Trophoblast cell (in vitro differentiated cells and primary cell): ENCODE measurements around the gene MYO3A.

Experiments
- DNase-seq, 2 donors: peaks; one replicate each; pipeline ENCODE4 v3.0.0-alpha.2; 2016
- H2AFZ ChIP-seq: 2 replicates; pipeline ENCODE4 v1.6.1; 2013; ENCODE audit warnings: low read length, moderate library complexity, mild to moderate bottlenecking; ENCODE audit not compliant: insufficient read depth, poor library complexity
- H2AK5ac ChIP-seq: 2 replicates; pipeline ENCODE4 v1.6.1; 2013; ENCODE audit warnings: mild to moderate bottlenecking, low read length
- H2BK120ac ChIP-seq: 2 replicates; pipeline ENCODE4 v1.6.1; 2013; ENCODE audit warnings: low read length, mild to moderate bottlenecking, moderate library complexity; ENCODE audit not compliant: insufficient read depth, poor library complexity
- H2BK12ac ChIP-seq: 2 replicates; pipeline ENCODE4 v1.6.1; 2013; ENCODE audit warnings: mild to moderate bottlenecking, low read length, moderate library complexity
- H2BK5ac ChIP-seq: 2 replicates; pipeline ENCODE4 v1.6.1; 2013; ENCODE audit warnings: low read length, low read depth, moderate library complexity, mild to moderate bottlenecking; ENCODE audit not compliant: poor library complexity
- H3K14ac ChIP-seq: 2 replicates; pipeline ENCODE4 v1.6.1; 2013; ENCODE audit warnings: mild to moderate bottlenecking, low read length
- H3K18ac ChIP-seq: 2 replicates; pipeline ENCODE4 v1.6.1; 2013; ENCODE audit warnings: mild to moderate bottlenecking, low read length
- H3K23ac ChIP-seq: 2 replicates; pipeline ENCODE4 v1.6.1; 2013; ENCODE audit warnings: low read length
- H3K27ac ChIP-seq: 2 replicates; pipeline ENCODE4 v1.5.1; 2013; ENCODE audit warnings: low read depth, mild to moderate bottlenecking, inconsistent platforms, low read length, moderate library complexity
- H3K27me3 ChIP-seq: 2 replicates; pipeline ENCODE4 v1.6.1; 2013; ENCODE audit warnings: inconsistent platforms, mild to moderate bottlenecking, low read length, moderate library complexity; ENCODE audit not compliant: insufficient read depth
- H3K36me3 ChIP-seq, 2 experiments: 1 replicate in 1 of 2; 2 replicates in 1 of 2; pipeline ENCODE4 v1.6.1; 2013; ENCODE audit warnings: low read length in 2 of 2, mild to moderate bottlenecking in 2 of 2, moderate library complexity in 1 of 2; ENCODE audit not compliant: insufficient read depth in 2 of 2, control insufficient read depth in 1 of 2
- H3K4ac ChIP-seq: 2 replicates; pipeline ENCODE4 v1.6.1; 2013; ENCODE audit warnings: low read depth, mild to moderate bottlenecking, low read length, moderate library complexity
- H3K4me1 ChIP-seq, 2 experiments: 1 replicate in 1 of 2; 2 replicates in 1 of 2; pipeline ENCODE4 v1.6.1; 2013; ENCODE audit warnings: low read length in 2 of 2, mild to moderate bottlenecking in 2 of 2, moderate library complexity in 1 of 2; ENCODE audit not compliant: insufficient read depth in 2 of 2, control insufficient read depth in 1 of 2
- H3K4me2 ChIP-seq: 2 replicates; pipeline ENCODE4 v1.6.1; 2013; ENCODE audit warnings: inconsistent platforms, mild to moderate bottlenecking, low read length, moderate library complexity
- H3K4me3 ChIP-seq: 2 replicates; pipeline ENCODE4 v1.5.1; 2013; ENCODE audit warnings: mild to moderate bottlenecking, low read depth, low read length, inconsistent platforms
- H3K79me1 ChIP-seq: one replicate; pipeline ENCODE4 v1.6.1; 2013; ENCODE audit warnings: low read length
- H3K79me2 ChIP-seq: 2 replicates; pipeline ENCODE4 v1.6.1; 2013; ENCODE audit warnings: low read length, mild to moderate bottlenecking; ENCODE audit not compliant: control insufficient read depth, insufficient read depth, poor library complexity
- H3K9ac ChIP-seq: 2 replicates; pipeline ENCODE4 v1.6.1; 2013; ENCODE audit warnings: mild to moderate bottlenecking, low read length
- H3K9me3 ChIP-seq: 2 replicates; pipeline ENCODE4 v1.6.1; 2013; ENCODE audit warnings: low read depth, mild to moderate bottlenecking, control low read depth, inconsistent platforms, low read length; ENCODE audit not compliant: insufficient read depth
- H4K12ac ChIP-seq: 2 replicates; pipeline ENCODE4 v1.6.1; 2013; ENCODE audit warnings: low read depth, mild to moderate bottlenecking, low read length, moderate library complexity
- H4K8ac ChIP-seq: 2 replicates; pipeline ENCODE4 v1.6.1; 2013; ENCODE audit warnings: low read depth, mild to moderate bottlenecking, low read length, moderate library complexity
- H4K91ac ChIP-seq: one replicate; pipeline ENCODE4 v1.6.1; 2013; ENCODE audit warnings: low read depth, mild to moderate bottlenecking, low read length, moderate library complexity
- WGBS: extraction: QIAGEN DNeasy Blood & Tissue Kit; methylation state at CpG from one replicate; pipeline ENCODE4 v1.1.7; 2013; ENCODE audit warnings: missing lambda C conversion rate; ENCODE audit not compliant: insufficient read length, insufficient coverage; ENCODE audit errors: extremely low coverage; 5-methylcytosine and 5-hydroxymethylcytosine counted together

MYO3A gene

GRCh38 chr10:26249681-26250080, 315.7 kb downstream of the MYO3A start:
- Histone ChIP-seq H3K18ac (no peak overlapping the region), H3K36me3 (no peaks in the 10 kb centered on the region), H3K4me1 (peaks cover 5 to 7% of the 10 kb centered on the region in 2 experiments), H2BK12ac (peak overlapping the region; percentile 36), H3K4ac (no peak overlapping the region), H3K27ac (no peak overlapping the region), H2AK5ac (no peak overlapping the region), H4K12ac (no peak overlapping the region), H3K79me2 (no peaks in the 10 kb centered on the region), H2AFZ (no peak overlapping the region), H2BK5ac (no peak overlapping the region), H3K23ac (no peak overlapping the region), H3K27me3 (no peaks in the 10 kb centered on the region), H4K91ac (no peak overlapping the region), H2BK120ac (no peak overlapping the region), H3K4me3 (no peak overlapping the region), H3K79me1 (no peaks in the 10 kb centered on the region), H3K14ac (no peak overlapping the region), H4K8ac (no peak overlapping the region), H3K9me3 (peaks cover 3% of the 10 kb centered on the region), H3K4me2 (no peak overlapping the region), H3K9ac (no peak overlapping the region)
- no peak for DNase-seq
- no CpG with 5 or more reads among the region's 6 CpGs for WGBS

GRCh38 chr10:26251925-26252324, 317.9 kb downstream of the MYO3A start:
- WGBS = no CpG with 5 or more reads among the region's 6 CpGs
- no peaks in the 10 kb centered on the region for H3K27me3 ChIP-seq
- H3K4ac ChIP-seq = no peak overlapping the region
- H3K79me2 ChIP-seq = no peaks in the 10 kb centered on the region
- H3K36me3 ChIP-seq = no peaks in the 10 kb centered on the region
- H2AFZ ChIP-seq = no peak overlapping the region
- H3K9me3 ChIP-seq = peaks cover 3% of the 10 kb centered on the region
- no peak overlapping the region for H4K12ac ChIP-seq
- no peak overlapping the region for H3K9ac ChIP-seq
- no peak overlapping the region for H3K4me3 ChIP-seq
- no peak overlapping the region for H2BK5ac ChIP-seq
- H4K8ac ChIP-seq = no peak overlapping the region
- H3K4me2 ChIP-seq = no peak overlapping the region
- H3K4me1 ChIP-seq = peaks cover 5 to 7% of the 10 kb centered on the region in 2 experiments
- no peak overlapping the region for H3K23ac ChIP-seq
- H3K14ac ChIP-seq = no peak overlapping the region
- no peak overlapping the region for H3K27ac ChIP-seq
- H2BK120ac ChIP-seq = no peak overlapping the region
- H3K18ac ChIP-seq = no peak overlapping the region
- H2BK12ac ChIP-seq = no peak overlapping the region
- no peak overlapping the region for H2AK5ac ChIP-seq
- H3K79me1 ChIP-seq = no peaks in the 10 kb centered on the region
- DNase-seq = no peak
- H4K91ac ChIP-seq = no peak overlapping the region

GRCh38 chr10:26254616-26255015, 320.6 kb downstream of the MYO3A start:
- Histone ChIP-seq H3K36me3 (no peaks in the 10 kb centered on the region), H4K91ac (no peak overlapping the region), H3K14ac (no peak overlapping the region), H3K4ac (no peak overlapping the region), H4K12ac (no peak overlapping the region), H3K4me1 (no peaks in the 10 kb centered on the region), H3K4me3 (no peak overlapping the region), H3K9me3 (peaks cover under 1% of the 10 kb centered on the region), H3K27me3 (no peaks in the 10 kb centered on the region), H3K18ac (no peak overlapping the region), H2AFZ (no peak overlapping the region), H3K9ac (no peak overlapping the region), H3K27ac (no peak overlapping the region), H2AK5ac (no peak overlapping the region), H4K8ac (no peak overlapping the region), H3K4me2 (no peak overlapping the region), H2BK5ac (no peak overlapping the region), H3K79me1 (no peaks in the 10 kb centered on the region), H2BK12ac (no peak overlapping the region), H2BK120ac (no peak overlapping the region), H3K23ac (no peak overlapping the region), H3K79me2 (no peaks in the 10 kb centered on the region)
- no peak for DNase-seq
- WGBS = no CpG with 5 or more reads among the region's 7 CpGs

- H3K27ac ChIP-seq = no peak overlapping the region
- H4K91ac ChIP-seq = no peak overlapping the region
- no peaks in the 10 kb centered on the region for H3K9me3 ChIP-seq
- H3K4me3 ChIP-seq = no peak overlapping the region
- H3K79me1 ChIP-seq = no peaks in the 10 kb centered on the region
- no CpG with 5 or more reads among the region's 1 CpG for WGBS
- H2AK5ac ChIP-seq = no peak overlapping the region
- H4K12ac ChIP-seq = no peak overlapping the region
- DNase-seq = no peak
- no peaks in the 10 kb centered on the region for H3K79me2 ChIP-seq
- no peak overlapping the region for H2BK12ac ChIP-seq
- no peak overlapping the region for H2BK5ac ChIP-seq
- H4K8ac ChIP-seq = no peak overlapping the region
- H3K18ac ChIP-seq = no peak overlapping the region
- no peak overlapping the region for H3K14ac ChIP-seq
- no peaks in the 10 kb centered on the region for H3K4me1 ChIP-seq
- H2BK120ac ChIP-seq = no peak overlapping the region
- H2AFZ ChIP-seq = no peak overlapping the region
- no peak overlapping the region for H3K4ac ChIP-seq
- no peak overlapping the region for H3K4me2 ChIP-seq
- H3K23ac ChIP-seq = no peak overlapping the region
- no peaks in the 10 kb centered on the region for H3K27me3 ChIP-seq
- H3K9ac ChIP-seq = no peak overlapping the region
- no peaks in the 10 kb centered on the region for H3K36me3 ChIP-seq
These were observed 325.3 kb downstream of the MYO3A start for GRCh38 chr10:26259341-26259740.
